IMR-90 (cell line): Measurements from ENCODE around the gene GRK5.

Experiments
- BHLHE40 ChIP-seq: fragments of 150-350 bp; IDR thresholded peaks from 2 replicates; pipeline ENCODE4 v1.6.1; 2016; ENCODE audit warnings: mild to moderate bottlenecking, low read depth, low read length
- CEBPB ChIP-seq: IDR thresholded peaks from 2 replicates; pipeline ENCODE4 v1.6.1; 2012; ENCODE audit warnings: low read depth, low read length, improper control_type of control experiment
- MAFK ChIP-seq: IDR thresholded peaks from 2 replicates; pipeline ENCODE4 v1.6.1; 2012; ENCODE audit warnings: low read depth, low read length, improper control_type of control experiment
- MAZ ChIP-seq: IDR thresholded peaks from 2 replicates; pipeline ENCODE4 v1.6.1; 2012; ENCODE audit warnings: low read depth, mild to moderate bottlenecking, low read length, improper control_type of control experiment, moderate library complexity, borderline replicate concordance
- MXI1 ChIP-seq: IDR thresholded peaks from 2 replicates; pipeline ENCODE4 v1.6.1; 2012; ENCODE audit warnings: low read depth, mild to moderate bottlenecking, low read length, moderate library complexity, borderline replicate concordance
- POLR2A ChIP-seq: IDR thresholded peaks from 2 replicates; pipeline ENCODE4 v1.6.1; 2012; ENCODE audit warnings: mild to moderate bottlenecking, low read depth, low read length
- RAD21 ChIP-seq: IDR thresholded peaks from 2 replicates; pipeline ENCODE4 v1.6.1; 2012; ENCODE audit warnings: low read length, improper control_type of control experiment
- RCOR1 ChIP-seq: IDR thresholded peaks from 2 replicates; pipeline ENCODE4 v1.6.1; 2012; ENCODE audit warnings: mild to moderate bottlenecking, low read length, improper control_type of control experiment; ENCODE audit not compliant: insufficient replicate concordance
- RFX5 ChIP-seq: IDR thresholded peaks from 2 replicates; pipeline ENCODE4 v1.8.0; 2012; ENCODE audit warnings: low read depth, mild to moderate bottlenecking, low read length, moderate library complexity
- SMC3 ChIP-seq: fragments of 150-350 bp; IDR thresholded peaks from 2 replicates; pipeline ENCODE4 v1.6.1; 2016; ENCODE audit warnings: low read depth, mild to moderate bottlenecking, antibody characterized with exemption, low read length, moderate library complexity
- TF ChIP-seq, protein P1 (sequence below): conservative IDR thresholded peaks from 2 replicates; pipeline ENCODE4 v1.5.1; 2012; ENCODE audit warnings: mild to moderate bottlenecking, low read depth, low read length, improper control_type of control experiment

DNA sequence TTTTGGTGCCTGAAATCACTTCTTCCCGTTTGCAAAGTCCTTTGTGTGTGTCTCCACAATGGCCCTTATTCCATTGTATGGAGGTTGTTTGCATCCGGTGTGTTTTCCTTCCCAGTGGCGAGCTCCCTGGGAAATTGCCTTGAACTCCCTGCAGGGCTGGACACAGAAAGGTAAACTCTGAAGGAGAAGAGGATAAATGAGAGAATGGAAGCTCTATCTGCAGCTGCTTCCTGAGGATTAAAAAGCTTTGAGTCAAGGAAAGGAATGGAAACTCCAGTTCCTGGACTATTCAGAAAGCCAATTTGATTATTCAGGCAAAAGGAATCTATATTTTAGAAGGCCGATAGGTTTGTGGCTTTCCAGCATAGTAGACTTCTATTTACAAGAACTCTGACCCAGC, 4.4 kb upstream of the GRK5 start:
- no peak for TF ChIP-seq SMC3
- TF ChIP-seq, protein P1, sequence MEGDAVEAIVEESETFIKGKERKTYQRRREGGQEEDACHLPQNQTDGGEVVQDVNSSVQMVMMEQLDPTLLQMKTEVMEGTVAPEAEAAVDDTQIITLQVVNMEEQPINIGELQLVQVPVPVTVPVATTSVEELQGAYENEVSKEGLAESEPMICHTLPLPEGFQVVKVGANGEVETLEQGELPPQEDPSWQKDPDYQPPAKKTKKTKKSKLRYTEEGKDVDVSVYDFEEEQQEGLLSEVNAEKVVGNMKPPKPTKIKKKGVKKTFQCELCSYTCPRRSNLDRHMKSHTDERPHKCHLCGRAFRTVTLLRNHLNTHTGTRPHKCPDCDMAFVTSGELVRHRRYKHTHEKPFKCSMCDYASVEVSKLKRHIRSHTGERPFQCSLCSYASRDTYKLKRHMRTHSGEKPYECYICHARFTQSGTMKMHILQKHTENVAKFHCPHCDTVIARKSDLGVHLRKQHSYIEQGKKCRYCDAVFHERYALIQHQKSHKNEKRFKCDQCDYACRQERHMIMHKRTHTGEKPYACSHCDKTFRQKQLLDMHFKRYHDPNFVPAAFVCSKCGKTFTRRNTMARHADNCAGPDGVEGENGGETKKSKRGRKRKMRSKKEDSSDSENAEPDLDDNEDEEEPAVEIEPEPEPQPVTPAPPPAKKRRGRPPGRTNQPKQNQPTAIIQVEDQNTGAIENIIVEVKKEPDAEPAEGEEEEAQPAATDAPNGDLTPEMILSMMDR, result no peak
- no peak for TF ChIP-seq RAD21
- TF ChIP-seq MAZ, result no peak
- TF ChIP-seq MAFK, result no peak
- TF ChIP-seq POLR2A, result no peak
- no peak for TF ChIP-seq RFX5
- TF ChIP-seq CEBPB, result no peak
- TF ChIP-seq RCOR1, result no peak
- TF ChIP-seq BHLHE40, result no peak
- no peak for TF ChIP-seq MXI1
